ENCODE measurements around the gene ENDOD1.
A peak's percentile ranks its signal among the peaks of the same experiment; 100 is the strongest.
"Not testable (repeated sequence)": the region's sequence is repeated elsewhere in the genome, so short reads cannot be mapped to it uniquely, and the experiment has no call there.

ENDOD1 gene, protein sequence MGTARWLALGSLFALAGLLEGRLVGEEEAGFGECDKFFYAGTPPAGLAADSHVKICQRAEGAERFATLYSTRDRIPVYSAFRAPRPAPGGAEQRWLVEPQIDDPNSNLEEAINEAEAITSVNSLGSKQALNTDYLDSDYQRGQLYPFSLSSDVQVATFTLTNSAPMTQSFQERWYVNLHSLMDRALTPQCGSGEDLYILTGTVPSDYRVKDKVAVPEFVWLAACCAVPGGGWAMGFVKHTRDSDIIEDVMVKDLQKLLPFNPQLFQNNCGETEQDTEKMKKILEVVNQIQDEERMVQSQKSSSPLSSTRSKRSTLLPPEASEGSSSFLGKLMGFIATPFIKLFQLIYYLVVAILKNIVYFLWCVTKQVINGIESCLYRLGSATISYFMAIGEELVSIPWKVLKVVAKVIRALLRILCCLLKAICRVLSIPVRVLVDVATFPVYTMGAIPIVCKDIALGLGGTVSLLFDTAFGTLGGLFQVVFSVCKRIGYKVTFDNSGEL

DNA sequence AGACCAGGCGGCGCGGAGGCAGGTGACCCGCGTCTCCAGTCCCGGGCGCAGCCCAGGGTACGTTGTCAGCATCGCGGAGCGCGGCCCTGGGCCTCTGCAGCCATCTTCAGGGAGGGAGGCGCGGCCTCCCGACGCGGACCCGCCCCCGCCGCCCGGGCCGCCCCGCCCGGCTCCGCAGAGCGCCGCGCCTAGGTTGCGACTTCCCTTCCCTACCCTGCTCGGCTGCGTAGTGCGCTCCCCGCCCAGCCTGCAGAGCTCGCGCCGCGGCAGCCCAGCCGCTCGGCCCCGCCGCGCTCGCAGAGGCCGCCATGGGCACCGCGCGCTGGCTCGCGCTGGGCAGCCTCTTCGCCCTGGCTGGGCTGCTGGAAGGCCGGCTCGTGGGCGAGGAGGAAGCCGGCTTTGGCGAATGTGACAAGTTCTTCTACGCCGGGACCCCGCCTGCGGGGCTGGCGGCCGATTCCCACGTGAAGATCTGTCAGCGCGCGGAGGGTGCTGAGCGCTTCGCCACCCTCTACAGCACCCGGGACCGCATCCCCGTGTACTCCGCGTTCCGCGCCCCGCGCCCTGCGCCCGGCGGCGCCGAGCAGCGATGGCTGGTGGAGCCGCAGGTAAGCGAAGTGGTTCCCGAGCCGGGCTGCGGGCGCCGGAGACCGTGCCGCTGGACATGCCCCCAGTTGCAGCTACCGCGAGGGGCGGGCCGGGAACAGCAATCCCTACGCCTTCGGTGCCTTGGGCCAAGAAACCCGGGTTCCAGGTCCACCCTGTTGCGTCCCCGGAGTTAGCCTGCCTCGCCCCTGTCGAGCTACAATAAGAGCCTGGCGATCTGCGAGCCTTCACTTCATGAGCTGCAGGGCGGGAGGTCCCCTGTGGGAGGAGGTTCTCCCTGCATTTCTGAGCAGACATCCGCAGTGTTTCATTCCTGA, at the start of gene ENDOD1:
Gene ENDOD1 (plus strand): TSS at position 227 of the 923 bp plus-strand sequence. CDS start 82 bp downstream, at position 309.
- peak; percentile 91 for DNase-seq

DNA sequence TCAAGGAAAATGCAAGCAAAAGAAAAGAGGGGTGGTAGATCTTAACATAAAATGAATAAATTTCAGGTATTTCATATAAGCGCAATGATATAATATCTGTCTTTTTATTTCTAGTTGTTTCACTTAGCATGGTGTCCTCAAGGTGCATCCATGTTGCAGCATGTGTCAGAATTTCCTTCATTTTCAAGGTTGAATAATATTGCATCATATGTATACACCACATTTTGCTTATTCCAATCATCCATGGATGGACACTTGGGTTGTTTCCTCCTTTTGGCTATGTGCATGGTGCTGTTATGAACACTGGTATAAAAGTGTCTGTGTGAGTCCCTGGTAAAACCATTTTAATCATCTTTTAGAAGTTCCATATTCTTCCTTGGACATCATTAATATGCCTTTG, 47.4 kb upstream of the ENDOD1 start:
- no peak for DNase-seq

DNA sequence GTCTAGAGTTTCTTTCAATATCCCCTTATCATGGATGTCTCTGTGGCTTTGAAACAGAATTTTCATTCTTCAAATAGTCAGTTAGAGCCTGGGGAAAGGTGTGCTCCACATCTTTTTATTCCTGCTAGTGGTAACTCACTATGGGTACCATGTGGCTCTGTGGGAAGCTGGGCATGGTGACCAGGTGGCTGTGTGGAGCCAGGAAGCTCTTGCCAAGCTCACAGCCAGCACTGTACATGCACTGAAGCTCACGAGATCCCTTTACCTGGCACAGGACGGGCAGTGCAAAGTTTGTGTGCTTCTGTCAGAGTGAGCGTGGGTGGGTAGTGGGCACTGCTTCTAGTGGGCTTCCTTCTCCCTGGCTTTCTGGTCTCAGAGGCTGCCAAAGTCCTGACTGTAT, 46.7 kb upstream of the ENDOD1 start:
- DNase-seq = no peak

DNA sequence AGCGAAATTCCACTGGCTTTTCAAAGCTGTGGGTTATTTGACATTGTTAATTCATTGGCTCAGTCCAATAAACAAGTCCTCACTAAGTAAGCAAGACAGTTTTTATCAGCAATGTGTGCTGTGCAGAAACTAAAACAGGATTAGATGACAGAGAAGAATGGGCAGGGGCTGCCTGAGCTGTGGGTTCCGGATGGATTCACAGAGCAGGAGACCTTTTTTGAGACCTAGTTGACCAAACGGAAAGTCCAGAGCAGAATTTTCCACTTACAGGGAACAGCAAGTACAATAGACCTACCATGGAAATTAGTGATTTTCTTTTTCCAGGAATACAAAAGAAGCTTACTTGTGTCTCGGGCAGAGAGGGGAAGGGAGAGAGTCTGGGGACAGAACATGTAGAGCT, 45.6 kb upstream of the ENDOD1 start:
- DNase-seq = no peak

DNA sequence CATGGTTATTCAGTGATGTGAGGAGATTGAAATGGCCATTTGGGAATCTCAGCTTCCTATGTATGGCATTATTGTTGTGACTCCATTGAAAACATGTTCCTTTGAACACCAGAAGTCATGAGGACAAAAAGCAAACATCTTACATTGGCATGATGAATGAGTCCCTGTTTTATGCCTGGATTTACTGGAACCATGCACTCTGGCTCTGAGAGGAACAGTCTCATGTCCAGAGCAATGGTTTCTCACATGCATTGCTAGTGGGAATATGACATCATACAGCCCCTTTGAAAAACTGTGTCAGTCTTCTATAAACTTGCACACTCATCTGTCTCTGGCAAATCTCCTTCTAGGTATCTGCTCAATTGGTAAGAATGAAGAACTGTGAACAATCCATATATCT, 43.8 kb upstream of the ENDOD1 start:
- no peak for DNase-seq

DNA sequence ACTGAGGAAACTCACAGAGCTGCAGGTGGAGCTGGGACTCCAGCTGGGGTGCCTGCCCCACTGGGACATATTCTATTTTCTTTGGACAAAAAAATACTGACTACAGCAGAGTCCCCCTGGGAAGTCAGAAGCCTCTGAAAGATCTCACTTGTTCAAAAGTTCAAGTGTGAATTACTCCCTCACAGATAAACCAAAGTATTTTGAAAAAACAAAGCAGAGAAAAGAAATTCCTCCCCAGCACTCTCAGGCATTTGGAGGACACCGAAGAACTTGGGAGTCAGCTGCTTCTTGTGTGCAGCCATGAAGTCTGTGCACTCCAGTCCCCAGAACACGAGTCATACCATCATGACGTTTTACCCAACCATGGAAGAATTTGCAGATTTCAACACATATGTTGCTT, 40.5 kb upstream of the ENDOD1 start, which contains the start of gene KDM4F:
Gene KDM4F (plus strand): TSS at position 301 of the 400 bp plus-strand sequence.
- DNase-seq = not testable (repeated sequence)

DNA sequence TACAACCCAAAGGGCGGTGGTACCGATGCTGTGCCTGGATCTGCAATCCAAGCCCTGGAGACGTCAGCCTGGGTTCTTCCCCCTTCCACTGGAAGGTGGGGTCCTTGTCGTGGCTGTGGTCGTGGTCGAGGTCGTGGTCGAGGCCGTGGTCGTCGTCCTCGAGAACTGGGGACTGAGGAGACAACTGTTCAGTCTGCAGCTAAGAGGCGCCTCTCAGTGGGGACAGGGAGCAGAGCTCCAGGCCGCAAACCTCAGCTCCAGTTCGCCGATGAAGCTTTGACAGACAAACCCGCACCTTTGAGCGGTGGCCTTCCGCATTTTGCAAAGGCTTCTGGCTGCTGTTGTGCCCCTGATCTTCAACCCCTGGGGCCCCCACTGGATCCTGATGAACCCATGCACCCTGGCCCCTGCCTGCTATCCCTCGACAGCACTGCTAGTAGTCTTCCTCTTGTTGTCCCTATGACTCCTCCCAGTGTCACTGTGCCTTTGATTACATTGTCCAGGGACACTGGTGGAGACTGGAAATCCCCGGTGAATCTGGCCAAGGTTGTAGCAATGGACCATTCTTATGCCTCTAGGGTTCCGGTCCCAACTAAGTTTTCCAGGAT, 38.9 kb upstream of the ENDOD1 start:
- DNase-seq = no peak

DNA sequence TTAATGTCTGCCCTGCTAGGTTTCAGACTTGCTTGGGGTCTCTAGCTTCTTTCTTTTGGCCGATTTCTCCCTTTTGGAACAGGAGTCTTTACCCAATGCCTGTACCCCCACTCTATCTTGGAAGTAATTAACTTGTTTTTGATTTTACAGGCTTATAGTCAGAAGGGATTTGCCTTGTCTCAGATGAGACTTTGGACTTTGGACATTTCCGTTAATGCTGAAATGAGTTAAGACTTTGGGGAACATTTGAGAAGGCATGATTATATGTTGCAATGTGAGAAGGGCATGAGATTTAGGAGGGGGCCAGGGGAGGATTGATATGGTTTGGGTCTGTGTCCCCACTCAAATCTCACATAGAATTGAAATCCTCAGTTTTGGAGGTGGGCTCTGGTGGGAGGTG, 35.3 kb upstream of the ENDOD1 start:
- DNase-seq = no peak

DNA sequence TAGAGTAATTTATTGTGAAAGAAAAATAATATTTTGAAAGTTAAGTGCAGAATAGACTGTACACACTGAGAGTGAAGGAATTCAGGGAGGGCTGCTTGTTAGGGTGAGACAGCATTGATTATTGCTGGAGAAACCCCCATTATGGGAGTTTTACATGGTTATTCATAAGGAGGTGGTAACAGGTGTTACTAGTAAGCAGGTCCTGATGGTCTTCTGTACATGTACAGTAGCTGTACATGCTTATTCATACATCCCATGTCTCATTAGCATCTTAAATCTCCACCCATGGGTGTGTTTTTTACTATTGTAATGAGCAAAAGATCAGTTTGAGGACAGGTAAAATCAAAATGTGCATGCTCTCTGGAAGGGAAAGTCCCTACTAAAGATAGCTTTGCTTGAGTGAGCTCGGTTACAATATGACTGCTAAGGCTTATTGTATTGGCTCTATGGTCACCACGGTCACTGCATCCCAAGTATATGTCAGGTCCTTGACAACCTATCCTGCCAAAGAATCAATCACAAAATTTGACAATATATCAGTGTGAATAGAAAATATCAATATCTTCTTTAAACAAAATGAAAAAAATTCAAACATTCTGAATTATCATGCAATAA, 34.3 kb upstream of the ENDOD1 start:
- DNase-seq = no peak

DNA sequence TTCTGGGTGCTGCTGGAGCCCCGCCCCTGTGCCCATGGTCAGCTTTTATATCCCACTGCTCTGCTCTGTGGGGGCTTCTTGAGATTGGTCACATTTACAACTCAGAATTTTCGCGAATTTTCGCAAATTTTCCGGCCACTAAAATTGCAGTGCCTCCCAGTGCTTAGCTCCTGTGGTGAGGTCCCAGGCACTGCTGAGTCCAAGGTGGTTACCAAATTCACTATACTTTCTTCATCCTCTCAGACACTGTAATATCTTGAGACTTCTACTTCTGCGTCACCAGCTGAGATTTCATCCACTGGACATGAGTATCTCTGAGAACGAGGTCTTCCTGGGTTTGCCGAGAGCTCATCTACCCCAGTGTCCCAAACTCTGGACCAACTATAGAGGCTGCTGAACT, 31.7 kb upstream of the ENDOD1 start:
- no peak for DNase-seq

DNA sequence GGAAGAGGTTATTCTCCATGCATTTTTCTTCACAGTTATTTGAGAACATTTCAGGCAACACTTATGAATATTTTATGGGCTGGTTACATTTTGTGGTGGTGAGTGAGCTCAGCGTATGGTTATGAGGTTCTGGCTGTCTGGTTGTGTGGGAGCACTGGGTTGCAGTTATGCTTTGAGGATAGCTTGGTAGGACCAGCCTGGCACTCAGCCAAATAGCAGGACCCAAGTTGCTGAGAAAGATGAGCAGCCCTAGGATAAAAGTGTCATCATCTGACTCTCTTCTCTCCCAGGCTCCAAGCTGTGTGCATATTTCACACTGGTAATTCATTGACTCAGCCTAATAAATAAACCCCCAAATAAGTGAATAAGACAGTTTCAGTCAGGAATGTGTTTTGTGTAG, 31.0 kb upstream of the ENDOD1 start:
- DNase-seq = no peak

DNA sequence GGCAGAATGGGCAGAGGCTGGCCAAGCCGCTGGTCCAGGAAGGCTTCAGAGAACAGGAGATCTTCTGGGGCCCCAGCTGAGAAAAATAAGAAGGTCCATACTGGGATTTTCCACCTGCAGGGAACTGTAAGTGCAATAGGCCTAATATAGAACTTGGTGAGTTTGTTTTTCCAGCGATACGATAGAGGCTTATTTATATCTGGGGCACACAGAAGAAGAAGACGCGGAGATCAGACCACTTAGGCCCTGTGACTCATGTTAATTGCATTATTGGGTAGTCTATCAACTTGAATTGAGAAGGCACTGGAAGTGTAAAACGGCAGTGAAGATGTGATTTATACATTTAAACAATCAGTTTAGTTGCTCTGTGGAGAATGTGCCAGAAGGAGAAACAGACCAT, 30.6 kb upstream of the ENDOD1 start:
- DNase-seq = no peak

DNA sequence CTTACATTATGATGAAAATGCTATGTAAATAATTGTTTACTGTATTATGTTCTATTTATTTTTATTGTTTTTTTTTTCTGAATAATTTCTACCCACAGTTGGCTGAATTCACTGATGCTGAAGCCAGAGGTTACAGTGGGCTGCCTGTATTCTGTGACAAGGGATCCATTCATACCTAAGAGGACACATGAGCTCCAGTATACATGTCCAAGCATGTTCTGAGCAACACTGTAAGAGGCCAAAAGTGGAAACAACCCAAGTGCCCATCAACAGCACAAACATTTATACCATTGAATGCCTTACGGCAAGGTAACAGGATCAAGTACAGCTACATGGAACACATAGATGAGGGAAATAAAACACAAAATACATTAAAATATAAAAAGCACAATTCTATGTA, 24.3 kb upstream of the ENDOD1 start:
- DNase-seq = no peak

DNA sequence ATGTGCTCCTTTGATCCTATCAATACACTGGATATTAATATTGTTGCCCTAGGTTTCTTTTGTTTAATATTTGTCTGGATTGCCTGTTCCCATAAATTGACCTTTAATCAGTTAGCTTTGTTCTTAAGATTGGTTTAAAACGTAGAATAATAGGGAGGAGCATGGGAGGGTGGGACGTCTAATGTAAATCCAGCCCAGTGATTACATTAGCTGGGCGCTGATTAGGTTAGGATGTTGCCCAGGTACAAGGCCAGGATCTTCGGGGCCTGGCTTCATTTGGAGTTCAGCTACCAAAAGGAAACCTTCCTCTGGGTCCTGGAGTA, 23.0 kb upstream of the ENDOD1 start, which contains the start of gene SRSF8:
Gene SRSF8 (plus strand): TSS at position 204 of the 323 bp plus-strand sequence. CDS start 308 bp downstream, outside the sequence.
- peak; percentile 58 for DNase-seq

DNA sequence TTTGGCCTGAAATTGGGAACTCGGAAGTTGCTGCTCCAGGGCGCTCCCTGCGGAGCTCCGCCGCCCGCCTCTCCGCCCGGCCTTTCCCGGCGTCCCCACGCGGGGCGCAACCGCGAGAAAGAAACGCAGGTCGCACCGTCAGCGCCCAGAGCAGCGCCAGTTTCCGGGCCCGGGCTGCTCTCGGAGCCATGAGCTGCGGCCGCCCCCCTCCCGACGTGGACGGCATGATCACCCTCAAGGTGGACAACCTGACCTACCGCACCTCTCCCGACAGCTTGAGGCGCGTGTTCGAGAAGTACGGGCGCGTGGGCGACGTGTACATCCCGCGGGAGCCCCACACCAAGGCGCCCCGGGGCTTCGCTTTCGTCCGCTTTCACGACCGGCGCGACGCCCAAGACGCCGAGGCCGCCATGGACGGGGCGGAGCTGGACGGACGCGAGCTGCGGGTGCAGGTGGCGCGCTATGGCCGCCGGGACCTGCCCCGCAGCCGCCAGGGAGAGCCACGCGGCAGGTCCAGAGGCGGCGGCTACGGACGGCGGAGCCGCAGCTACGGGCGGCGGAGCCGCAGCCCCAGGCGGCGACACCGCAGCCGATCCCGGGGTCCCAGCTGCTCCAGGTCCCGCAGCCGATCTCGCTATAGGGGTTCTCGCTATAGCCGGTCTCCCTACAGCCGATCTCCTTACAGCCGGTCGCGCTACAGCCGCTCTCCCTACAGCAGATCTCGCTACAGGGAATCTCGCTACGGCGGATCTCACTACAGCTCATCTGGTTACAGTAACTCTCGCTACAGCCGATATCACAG, 22.4 kb upstream of the ENDOD1 start:
- peak; percentile 82 for DNase-seq

DNA sequence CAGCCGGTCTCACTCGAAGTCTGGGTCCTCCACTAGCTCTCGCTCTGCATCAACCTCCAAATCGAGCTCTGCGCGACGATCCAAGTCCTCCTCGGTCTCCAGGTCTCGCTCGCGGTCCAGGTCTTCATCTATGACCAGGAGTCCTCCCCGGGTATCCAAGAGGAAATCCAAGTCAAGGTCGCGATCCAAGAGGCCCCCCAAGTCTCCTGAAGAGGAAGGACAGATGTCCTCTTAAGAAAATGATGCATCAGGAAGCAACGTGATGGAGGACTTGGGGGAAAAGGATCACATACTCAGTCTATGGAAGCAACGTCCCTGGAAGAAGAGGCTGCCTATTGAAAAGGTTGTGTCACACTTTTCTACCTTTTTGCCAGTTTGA, 21.8 kb upstream of the ENDOD1 start:
- no peak for DNase-seq

DNA sequence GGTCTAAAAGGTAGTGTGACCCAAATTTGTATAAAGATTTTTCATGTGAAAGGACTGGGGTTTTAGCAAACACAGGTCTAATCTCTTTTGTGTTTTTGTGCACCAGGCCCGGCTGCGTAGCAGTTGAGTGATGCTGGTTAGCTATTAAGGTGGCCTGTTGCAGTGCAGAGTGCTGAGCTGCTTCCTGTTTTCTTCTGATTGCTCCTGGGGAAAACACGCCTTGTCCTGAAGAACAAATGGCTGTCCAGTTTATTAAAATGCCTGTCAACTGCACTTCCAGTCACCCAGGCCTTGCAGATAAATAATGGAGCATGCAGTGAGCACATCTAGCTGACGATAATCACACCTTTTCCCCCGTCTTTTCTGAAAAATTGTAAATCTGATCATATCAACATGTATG, 21.1 kb upstream of the ENDOD1 start:
- peak; percentile 98 for DNase-seq

DNA sequence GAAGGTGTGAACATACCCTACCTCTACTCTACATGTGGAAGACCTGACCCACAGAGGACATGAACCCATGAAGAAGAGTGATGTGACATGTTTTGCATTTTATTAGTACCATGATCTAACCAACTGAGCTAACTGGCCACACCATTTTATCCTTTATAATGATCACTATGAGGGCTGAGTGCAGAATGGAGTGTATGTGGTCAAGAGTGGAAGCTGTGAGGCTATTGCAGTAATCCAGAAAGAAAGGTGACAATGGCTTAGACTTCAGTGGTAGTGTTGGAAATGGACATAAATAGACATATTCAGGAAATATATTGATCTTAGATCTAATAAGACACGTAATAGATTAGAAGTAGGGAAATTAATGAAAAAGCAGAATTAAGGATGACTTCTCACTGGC, 19.2 kb upstream of the ENDOD1 start:
- DNase-seq = no peak

DNA sequence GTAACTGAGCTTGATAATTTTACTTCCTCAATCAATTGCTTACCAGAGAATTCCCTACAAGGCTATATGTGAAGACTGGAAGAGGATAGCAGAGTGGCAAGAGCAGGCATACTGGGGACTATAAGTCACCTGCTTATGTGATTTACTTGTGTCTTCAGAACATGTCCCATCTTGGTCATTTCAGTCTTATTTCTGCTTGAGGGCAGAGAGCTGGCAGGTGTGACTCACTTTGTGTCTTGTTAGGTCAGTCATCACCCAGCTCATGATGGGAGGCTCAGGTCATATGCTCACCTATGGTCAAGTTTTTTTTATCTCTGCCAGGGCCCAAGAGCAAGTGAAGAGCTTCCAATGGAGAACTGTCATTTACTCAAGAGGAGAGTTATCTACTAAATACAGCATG, 16.7 kb upstream of the ENDOD1 start:
- DNase-seq = no peak

DNA sequence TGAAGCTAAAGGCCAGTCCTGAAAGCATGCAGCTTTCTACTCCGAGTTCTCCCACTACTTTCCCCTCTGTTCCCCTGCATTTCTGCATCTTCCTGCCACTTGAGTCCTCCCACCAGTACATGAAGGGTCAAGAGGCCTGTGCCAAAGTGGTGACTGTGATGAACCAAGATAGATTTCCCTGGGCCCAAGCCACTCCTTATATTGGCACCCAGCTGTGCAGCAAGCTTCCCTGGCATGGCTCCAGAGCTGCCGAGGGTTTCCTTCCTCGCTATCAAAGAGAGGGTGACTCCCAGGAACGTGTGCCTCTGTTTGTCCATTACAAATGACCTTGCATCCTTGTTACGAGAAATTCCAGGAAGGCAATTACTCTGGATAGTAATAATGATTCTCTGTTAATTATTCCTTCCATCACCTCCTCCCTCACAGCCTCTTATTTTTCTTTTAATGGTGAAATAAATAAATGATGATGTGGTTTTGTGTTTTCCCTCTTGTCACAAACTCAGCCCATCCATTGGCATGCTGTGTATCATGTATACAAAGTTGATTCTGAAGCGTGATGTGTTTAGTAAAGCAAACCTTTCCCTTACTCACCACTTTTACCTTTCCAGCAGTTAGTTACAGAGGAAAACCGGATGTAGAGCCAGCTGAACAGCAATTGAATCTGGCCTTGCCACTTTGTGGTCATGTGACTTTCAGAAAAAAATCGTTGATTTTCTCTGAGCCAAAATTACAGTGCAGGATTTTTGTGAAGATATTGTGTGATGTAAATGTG, 14.7 kb upstream of the ENDOD1 start:
- DNase-seq = peak; percentile 72

DNA sequence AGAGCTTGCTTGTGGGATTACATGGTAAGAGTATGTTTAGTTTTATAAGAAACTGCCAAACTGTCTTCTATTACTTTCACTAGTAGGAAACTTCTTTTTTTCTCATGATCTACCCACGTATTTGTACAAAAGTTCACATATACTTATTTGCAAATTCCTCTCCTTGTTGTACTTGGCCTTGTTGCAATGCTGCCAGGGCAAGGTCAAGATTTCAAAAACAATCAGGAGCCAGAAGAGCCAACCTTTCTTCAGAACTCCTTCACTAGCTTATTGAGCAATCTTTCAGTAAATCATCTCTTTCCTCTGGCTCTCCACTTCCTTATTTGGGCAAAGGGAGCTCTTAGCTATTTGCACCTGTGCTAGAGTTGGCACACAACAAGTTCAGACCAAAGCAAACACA, 13.2 kb upstream of the ENDOD1 start:
- peak; percentile 32 for DNase-seq

Measured in hematopoietic multipotent progenitor cell treated with erythropoietin and hydrocortisone succinate and interleukin-3 and kit ligand, for 6 days (in vitro differentiated cells).